C4-2B (cell line): Measurements from ENCODE around the gene C12orf43.

Experiments
- CTCF ChIP-seq: fragments of 450-650 bp; conservative IDR thresholded peaks from 2 replicates; pipeline ENCODE4 v1.5.1; 2017; ENCODE audit warnings: mild to moderate bottlenecking
- ZFX ChIP-seq: fragments of 450-650 bp; IDR thresholded peaks from 2 replicates; pipeline ENCODE4 v1.6.1; 2017

GRCh38 chr12:120956579-120957300 is 59.5 kb downstream of the C12orf43 start:
- TF ChIP-seq CTCF (no peak), ZFX (no peak)
